HFF-Myc (cell line): Measurements from ENCODE around the gene ARHGEF28.

Experiments used
- DNase-seq: peaks from one replicate; pipeline ENCODE4 v3.0.0-alpha.2; 2011; ENCODE audit warnings: low read depth; ENCODE audit errors: extremely low read depth
- H3K4me3 ChIP-seq: replicated peaks from 2 replicates; pipeline ENCODE4 v1.5.1; 2011; ENCODE audit warnings: low read depth, mild to moderate bottlenecking, control low read depth, low read length
- TF ChIP-seq, protein P1 (sequence below): IDR thresholded peaks from 2 replicates; pipeline ENCODE4 v1.5.1; 2012; ENCODE audit warnings: mild to moderate bottlenecking, low read depth, low read length, control low read depth; ENCODE audit errors: missing control alignments

ARHGEF28 gene

DNA sequence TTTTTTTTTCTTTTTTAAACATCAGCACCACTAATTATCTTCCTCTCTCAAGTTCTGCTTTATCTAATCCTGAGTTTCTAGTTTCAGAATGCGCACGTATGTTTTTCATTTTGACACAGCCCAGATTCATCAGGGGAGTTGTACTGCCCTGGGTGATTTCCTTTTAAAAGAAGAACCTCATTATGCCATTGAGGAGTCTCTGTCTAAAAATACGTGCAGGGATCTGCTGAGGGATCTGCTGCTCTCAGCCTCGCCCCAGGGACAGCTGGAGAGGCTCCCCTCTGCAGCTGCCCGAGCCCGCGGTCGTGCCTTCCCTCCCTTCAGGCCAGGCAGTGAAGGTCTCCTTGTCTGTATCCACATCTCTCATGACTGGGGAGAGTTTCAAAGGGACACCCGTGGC lies 273.1 kb downstream of the ARHGEF28 start:
- no peak overlapping the region for H3K4me3 ChIP-seq

DNA sequence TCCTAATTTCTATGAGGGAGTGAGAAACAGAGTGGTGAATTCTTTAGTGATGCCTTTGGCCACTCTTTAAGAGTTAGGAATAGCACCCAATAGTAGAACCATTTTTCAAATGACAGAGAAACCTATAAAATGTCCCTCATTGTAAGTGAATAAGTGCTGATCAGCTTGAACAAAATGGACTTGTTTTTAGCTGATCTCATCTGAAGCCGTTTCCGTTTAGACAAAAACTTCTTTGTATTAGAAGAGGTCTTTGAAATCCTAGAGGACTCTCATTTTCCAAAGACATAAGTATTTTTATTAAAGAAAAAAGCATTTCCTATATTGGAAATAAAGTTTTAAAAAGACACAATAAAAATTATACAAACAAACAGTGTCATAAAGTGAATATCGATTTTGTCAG lies 273.9 kb downstream of the ARHGEF28 start:
- TF ChIP-seq, protein P1, sequence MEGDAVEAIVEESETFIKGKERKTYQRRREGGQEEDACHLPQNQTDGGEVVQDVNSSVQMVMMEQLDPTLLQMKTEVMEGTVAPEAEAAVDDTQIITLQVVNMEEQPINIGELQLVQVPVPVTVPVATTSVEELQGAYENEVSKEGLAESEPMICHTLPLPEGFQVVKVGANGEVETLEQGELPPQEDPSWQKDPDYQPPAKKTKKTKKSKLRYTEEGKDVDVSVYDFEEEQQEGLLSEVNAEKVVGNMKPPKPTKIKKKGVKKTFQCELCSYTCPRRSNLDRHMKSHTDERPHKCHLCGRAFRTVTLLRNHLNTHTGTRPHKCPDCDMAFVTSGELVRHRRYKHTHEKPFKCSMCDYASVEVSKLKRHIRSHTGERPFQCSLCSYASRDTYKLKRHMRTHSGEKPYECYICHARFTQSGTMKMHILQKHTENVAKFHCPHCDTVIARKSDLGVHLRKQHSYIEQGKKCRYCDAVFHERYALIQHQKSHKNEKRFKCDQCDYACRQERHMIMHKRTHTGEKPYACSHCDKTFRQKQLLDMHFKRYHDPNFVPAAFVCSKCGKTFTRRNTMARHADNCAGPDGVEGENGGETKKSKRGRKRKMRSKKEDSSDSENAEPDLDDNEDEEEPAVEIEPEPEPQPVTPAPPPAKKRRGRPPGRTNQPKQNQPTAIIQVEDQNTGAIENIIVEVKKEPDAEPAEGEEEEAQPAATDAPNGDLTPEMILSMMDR = no peak
- DNase-seq = no peak
- no peak overlapping the region for H3K4me3 ChIP-seq

More for the DNA sequence above, 273.1 kb downstream of the ARHGEF28 start:
- TF ChIP-seq, protein P1 = no peak
- no peak for DNase-seq

DNA sequence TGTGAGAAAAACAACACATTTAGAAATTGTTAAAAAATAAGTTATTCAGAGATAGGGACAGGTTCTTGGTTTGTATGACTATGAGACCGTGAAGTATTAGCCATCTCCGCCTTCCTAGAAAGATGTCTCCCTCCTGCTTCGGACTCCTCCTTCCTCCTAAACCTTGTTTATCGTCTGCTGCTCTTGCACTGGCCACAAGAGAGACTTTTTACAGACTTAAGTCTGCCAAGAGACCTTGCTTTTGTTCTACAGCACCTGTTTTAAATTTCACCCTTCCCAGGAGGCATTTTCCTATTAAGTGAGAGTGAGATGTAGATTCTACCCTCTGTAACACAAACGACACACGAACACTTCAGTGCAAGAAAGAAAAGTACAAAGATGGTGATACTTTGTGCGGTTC lies 274.6 kb downstream of the ARHGEF28 start:
- TF ChIP-seq, protein P1 = no peak
- no peak overlapping the region for H3K4me3 ChIP-seq

DNA sequence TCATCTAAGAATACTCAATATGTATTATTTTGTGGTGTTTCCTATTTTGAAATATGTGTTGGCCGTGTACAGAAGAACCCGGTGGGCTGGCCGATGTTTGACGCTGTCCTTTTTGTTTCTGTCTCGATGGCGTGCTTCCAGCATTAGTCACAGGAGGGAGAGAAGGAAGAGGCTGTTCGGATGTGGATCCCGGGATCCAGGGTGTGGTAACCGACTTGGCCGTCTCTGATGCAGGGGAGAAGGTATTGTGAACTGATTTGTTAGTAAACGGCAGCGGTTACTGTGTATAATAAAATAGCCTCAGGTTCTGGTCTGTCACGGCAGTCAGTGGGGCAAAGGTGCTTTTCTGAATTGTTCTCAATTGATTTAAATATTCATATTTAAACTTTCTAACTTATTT lies 275.0 kb downstream of the ARHGEF28 start:
- TF ChIP-seq, protein P1 = no peak

More for the DNA sequence above, 274.6 kb downstream of the ARHGEF28 start:
- DNase-seq = no peak

DNA sequence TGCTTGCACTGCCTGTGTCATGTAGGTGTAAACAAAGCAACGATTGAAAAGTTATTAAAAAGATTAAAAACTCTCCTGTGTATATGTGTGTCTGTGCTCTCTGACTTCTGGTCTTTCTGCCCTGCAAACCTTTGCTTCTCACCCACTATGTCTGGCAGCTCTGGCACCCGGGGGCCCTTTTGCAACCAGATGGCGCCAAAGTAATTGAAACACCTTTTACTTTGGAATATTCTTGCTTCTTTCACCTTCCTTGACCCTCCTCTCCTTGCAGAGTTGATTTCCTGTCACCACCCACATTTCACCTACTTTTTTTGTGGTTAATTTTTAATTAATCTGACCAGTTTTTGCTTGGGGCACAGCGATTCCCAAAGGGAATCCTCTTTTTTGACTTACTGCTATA lies 275.5 kb downstream of the ARHGEF28 start:
- DNase-seq = no peak
- TF ChIP-seq, protein P1 = no peak
- H3K4me3 ChIP-seq = no peak overlapping the region

More for the DNA sequence above, 275.0 kb downstream of the ARHGEF28 start:
- no peak for DNase-seq
- H3K4me3 ChIP-seq = no peak overlapping the region

DNA sequence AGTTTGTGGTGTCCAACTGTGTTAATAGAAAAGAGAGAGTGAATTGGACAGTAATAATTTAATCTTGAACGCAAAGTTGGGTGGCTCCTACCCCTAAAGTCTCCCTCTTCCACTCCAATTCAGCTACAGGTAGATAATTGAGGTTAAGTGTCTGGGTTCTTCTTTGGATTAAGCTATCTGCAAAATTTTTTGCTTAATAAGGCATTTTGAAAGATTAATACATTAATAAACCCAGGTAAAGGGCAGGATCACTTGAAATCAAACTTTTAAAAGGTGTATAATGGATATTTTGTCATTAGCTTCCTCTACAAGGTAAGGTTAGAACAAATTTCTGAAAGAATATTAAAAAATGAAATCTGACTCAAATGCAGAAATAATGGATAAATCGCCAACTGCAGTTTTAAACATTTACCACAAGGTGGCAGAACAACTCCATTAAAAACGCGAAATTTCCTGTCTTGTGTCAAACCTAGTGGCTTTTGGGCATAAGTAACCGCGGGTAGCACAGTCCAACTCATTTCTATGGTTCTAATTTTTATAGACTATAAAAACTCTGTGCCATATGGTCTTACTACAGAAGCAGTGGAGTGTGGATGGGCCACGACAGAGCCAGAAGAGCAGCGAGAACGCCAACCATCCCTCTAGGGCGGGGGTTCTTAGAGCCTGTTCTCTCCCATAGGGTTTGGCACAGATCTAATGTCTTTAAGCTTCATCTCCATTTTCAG lies 276.5 kb downstream of the ARHGEF28 start:
- H3K4me3 ChIP-seq = no peak overlapping the region
- TF ChIP-seq, protein P1 = peak; percentile 49
- DNase-seq = no peak

DNA sequence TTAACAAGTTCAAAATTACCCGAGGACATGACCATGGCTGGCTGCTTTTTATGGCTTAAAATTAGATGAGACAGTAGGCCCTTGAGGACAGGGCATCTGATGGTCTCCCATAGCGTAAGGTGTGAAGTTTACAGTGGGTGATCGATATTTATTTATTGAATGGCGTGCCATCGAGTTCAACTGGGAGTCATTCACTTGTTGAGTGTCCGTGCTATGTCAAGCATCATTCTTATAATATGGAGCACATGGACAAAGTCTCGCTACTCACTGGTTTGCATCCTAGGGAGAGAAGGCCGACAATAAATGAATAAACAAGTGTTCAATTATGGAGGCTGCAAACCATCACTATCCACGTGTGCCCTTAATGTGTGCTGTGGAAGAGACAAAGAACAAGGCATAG lies 277.2 kb downstream of the ARHGEF28 start:
- H3K4me3 ChIP-seq = no peak overlapping the region
- DNase-seq = no peak
- TF ChIP-seq, protein P1 = no peak
